Mucosa of stomach (tissue), 1 donor: ENCODE measurements around the gene CFAP221.

Experiments used
- H3K27me3 ChIP-seq: one replicate; pipeline ENCODE4 v1.7.0; 2013; ENCODE audit warnings: mild to moderate bottlenecking, low read length; ENCODE audit not compliant: control insufficient read depth, insufficient read depth
- H3K36me3 ChIP-seq: one replicate; pipeline ENCODE4 v1.7.0; 2013; ENCODE audit warnings: low read length; ENCODE audit not compliant: control insufficient read depth, insufficient read depth
- H3K4me1 ChIP-seq: one replicate; pipeline ENCODE4 v1.7.0; 2013; ENCODE audit warnings: mild to moderate bottlenecking, low read length; ENCODE audit not compliant: control insufficient read depth, insufficient read depth
- H3K4me3 ChIP-seq: one replicate; pipeline ENCODE4 v1.7.0; 2013; ENCODE audit warnings: low read length
- H3K9ac ChIP-seq: one replicate; pipeline ENCODE4 v1.7.0; 2013; ENCODE audit warnings: mild to moderate bottlenecking, low read length, moderate library complexity
- H3K9me3 ChIP-seq: one replicate; pipeline ENCODE4 v1.7.0; 2013; ENCODE audit warnings: mild to moderate bottlenecking, low read length, moderate library complexity; ENCODE audit not compliant: control insufficient read depth
- donor health status: Pancreatic carcinoma.

Gene CFAP221

GRCh38 chr2:119574864-119575263 lies 30.6 kb downstream of the CFAP221 start:
- no peaks in the 10 kb centered on the region for H3K36me3 ChIP-seq
- H3K9ac ChIP-seq, result no peak overlapping the region
- H3K27me3 ChIP-seq, result no peaks in the 10 kb centered on the region
- no peak overlapping the region for H3K4me3 ChIP-seq
- no peaks in the 10 kb centered on the region for H3K9me3 ChIP-seq
- H3K4me1 ChIP-seq, result peaks cover 25% of the 10 kb centered on the region

- Histone ChIP-seq H3K4me1 (peaks cover 31% of the 10 kb centered on the region), H3K9ac (no peak overlapping the region), H3K36me3 (no peaks in the 10 kb centered on the region), H3K4me3 (no peak overlapping the region), H3K27me3 (no peaks in the 10 kb centered on the region), H3K9me3 (no peaks in the 10 kb centered on the region)
Measured at GRCh38 chr2:119575439-119575838, 31.2 kb downstream of the CFAP221 start.

GRCh38 chr2:119579424-119580295 lies 35.4 kb downstream of the CFAP221 start:
- no peaks in the 10 kb centered on the region for H3K27me3 ChIP-seq
- H3K4me1 ChIP-seq, result peaks cover 29% of the 10 kb centered on the region
- no peaks in the 10 kb centered on the region for H3K36me3 ChIP-seq
- no peaks in the 10 kb centered on the region for H3K9me3 ChIP-seq
- H3K4me3 ChIP-seq, result no peak overlapping the region
- no peak overlapping the region for H3K9ac ChIP-seq

- no peaks in the 10 kb centered on the region for H3K9me3 ChIP-seq
- H3K9ac ChIP-seq, result no peak overlapping the region
- peaks cover 24% of the 10 kb centered on the region for H3K4me1 ChIP-seq
- H3K36me3 ChIP-seq, result no peaks in the 10 kb centered on the region
- H3K27me3 ChIP-seq, result no peaks in the 10 kb centered on the region
- no peak overlapping the region for H3K4me3 ChIP-seq
Measured at GRCh38 chr2:119580550-119581072, 36.4 kb downstream of the CFAP221 start.

GRCh38 chr2:119583291-119583690 lies 39.0 kb downstream of the CFAP221 start:
- no peaks in the 10 kb centered on the region for H3K9me3 ChIP-seq
- H3K36me3 ChIP-seq, result no peaks in the 10 kb centered on the region
- H3K4me1 ChIP-seq, result peaks cover 15% of the 10 kb centered on the region
- no peak overlapping the region for H3K4me3 ChIP-seq
- H3K27me3 ChIP-seq, result no peaks in the 10 kb centered on the region
- H3K9ac ChIP-seq, result no peak overlapping the region

- H3K36me3 ChIP-seq, result no peaks in the 10 kb centered on the region
- no peaks in the 10 kb centered on the region for H3K27me3 ChIP-seq
- H3K9me3 ChIP-seq, result no peaks in the 10 kb centered on the region
- H3K4me1 ChIP-seq, result peaks cover 15% of the 10 kb centered on the region
- H3K9ac ChIP-seq, result no peak overlapping the region
- H3K4me3 ChIP-seq, result no peak overlapping the region
Measured at GRCh38 chr2:119584469-119584868, 40.2 kb downstream of the CFAP221 start.

- H3K4me1 ChIP-seq, result no peaks in the 10 kb centered on the region
- H3K9me3 ChIP-seq, result no peaks in the 10 kb centered on the region
- H3K36me3 ChIP-seq, result no peaks in the 10 kb centered on the region
- no peak overlapping the region for H3K9ac ChIP-seq
- no peak overlapping the region for H3K4me3 ChIP-seq
- H3K27me3 ChIP-seq, result no peaks in the 10 kb centered on the region
Measured at GRCh38 chr2:119586085-119586484, 41.8 kb downstream of the CFAP221 start.

GRCh38 chr2:119590873-119591272 lies 46.6 kb downstream of the CFAP221 start:
- Histone ChIP-seq H3K4me1 (no peaks in the 10 kb centered on the region), H3K4me3 (no peak overlapping the region), H3K9me3 (no peaks in the 10 kb centered on the region), H3K36me3 (no peaks in the 10 kb centered on the region), H3K27me3 (no peaks in the 10 kb centered on the region), H3K9ac (no peak overlapping the region)

- H3K27me3 ChIP-seq, result no peaks in the 10 kb centered on the region
- H3K4me1 ChIP-seq, result no peaks in the 10 kb centered on the region
- no peaks in the 10 kb centered on the region for H3K9me3 ChIP-seq
- H3K9ac ChIP-seq, result no peak overlapping the region
- no peaks in the 10 kb centered on the region for H3K36me3 ChIP-seq
- no peak overlapping the region for H3K4me3 ChIP-seq
Measured at GRCh38 chr2:119591523-119591922, 47.3 kb downstream of the CFAP221 start.

- Histone ChIP-seq H3K27me3 (no peaks in the 10 kb centered on the region), H3K9ac (no peak overlapping the region), H3K36me3 (no peaks in the 10 kb centered on the region), H3K4me3 (no peak overlapping the region), H3K9me3 (no peaks in the 10 kb centered on the region), H3K4me1 (no peaks in the 10 kb centered on the region)
Measured at GRCh38 chr2:119592436-119592835, 48.2 kb downstream of the CFAP221 start.

- Histone ChIP-seq H3K36me3 (no peaks in the 10 kb centered on the region), H3K9ac (no peak overlapping the region), H3K9me3 (no peaks in the 10 kb centered on the region), H3K4me1 (peaks cover 7% of the 10 kb centered on the region), H3K4me3 (no peak overlapping the region), H3K27me3 (no peaks in the 10 kb centered on the region)
Measured at GRCh38 chr2:119596638-119597037, 52.4 kb downstream of the CFAP221 start.

GRCh38 chr2:119598596-119599263 lies 54.5 kb downstream of the CFAP221 start:
- Histone ChIP-seq H3K4me3 (no peak overlapping the region), H3K36me3 (no peaks in the 10 kb centered on the region), H3K4me1 (peaks cover 7% of the 10 kb centered on the region), H3K9me3 (no peaks in the 10 kb centered on the region), H3K9ac (no peak overlapping the region), H3K27me3 (no peaks in the 10 kb centered on the region)
